KOPT-K1 (cell line): ENCODE measurements around the gene TK1.
"Not testable (repeated sequence)": the region's sequence is repeated elsewhere in the genome, so short reads cannot be mapped to it uniquely, and the experiment has no call there.

Experiments used
- H3K27ac ChIP-seq: fragments of 200-600 bp; sonication (generic); 2 replicates; pipeline ENCODE4 v1.5.1; 2016; ENCODE audit warnings: antibody characterized with exemption, mild to moderate bottlenecking, low read depth, low read length; ENCODE audit not compliant: poor library complexity, severe bottlenecking
- H3K36me3 ChIP-seq: fragments of 200-600 bp; sonication (generic); 2 replicates; pipeline ENCODE4 v1.5.1; 2017; ENCODE audit warnings: antibody characterized with exemption, mild to moderate bottlenecking, low read length, moderate library complexity; ENCODE audit not compliant: insufficient read depth
- H3K9me3 ChIP-seq: fragments of 200-600 bp; sonication (generic); 2 replicates; pipeline ENCODE4 v1.5.1; 2017; ENCODE audit warnings: antibody characterized with exemption, low read length, mild to moderate bottlenecking; ENCODE audit not compliant: insufficient read depth, poor library complexity, severe bottlenecking

TK1 gene

DNA sequence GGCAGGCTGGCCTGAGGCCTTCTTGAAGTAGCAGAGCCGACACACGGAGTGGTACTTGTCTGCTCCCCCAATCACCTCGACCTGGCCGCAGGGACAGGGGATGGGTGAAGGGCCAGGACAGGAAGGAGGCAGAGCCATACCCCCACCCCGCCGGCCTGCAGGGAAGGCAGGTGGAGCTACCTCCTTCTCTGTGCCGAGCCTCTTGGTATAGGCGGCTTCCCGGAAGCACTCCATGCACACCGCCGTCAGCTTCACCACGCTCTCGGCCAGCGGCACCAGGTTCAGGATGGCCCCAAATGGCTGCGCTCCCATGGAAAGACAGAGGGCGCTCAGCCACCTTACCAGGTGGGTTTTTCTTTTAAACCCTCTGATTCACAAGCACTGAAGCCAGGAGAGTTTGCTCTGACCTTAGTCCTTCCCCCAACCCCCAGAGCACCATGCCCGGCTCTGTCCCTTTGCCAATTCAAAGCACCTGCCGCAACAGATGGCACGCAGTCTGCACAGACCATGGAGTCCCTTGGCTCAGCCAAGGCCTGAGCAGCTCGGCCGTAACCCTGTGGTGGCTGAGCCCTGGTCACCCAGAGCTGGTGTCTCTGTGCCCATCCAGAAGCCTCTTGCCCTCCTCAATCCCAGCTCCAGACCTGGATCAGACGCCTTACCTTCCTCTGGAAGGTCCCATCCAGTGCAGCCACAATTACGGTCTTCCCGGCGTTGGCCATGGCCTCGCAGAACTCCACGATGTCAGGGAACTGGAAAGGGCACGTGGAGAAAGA lies 11.8 kb downstream of the TK1 start:
- peaks cover 29% of the 10 kb centered on the region; the same call in 1 of the 2 replicates for H3K36me3 ChIP-seq
- no peak overlapping the region for H3K27ac ChIP-seq
- no peaks in the 10 kb centered on the region for H3K9me3 ChIP-seq

DNA sequence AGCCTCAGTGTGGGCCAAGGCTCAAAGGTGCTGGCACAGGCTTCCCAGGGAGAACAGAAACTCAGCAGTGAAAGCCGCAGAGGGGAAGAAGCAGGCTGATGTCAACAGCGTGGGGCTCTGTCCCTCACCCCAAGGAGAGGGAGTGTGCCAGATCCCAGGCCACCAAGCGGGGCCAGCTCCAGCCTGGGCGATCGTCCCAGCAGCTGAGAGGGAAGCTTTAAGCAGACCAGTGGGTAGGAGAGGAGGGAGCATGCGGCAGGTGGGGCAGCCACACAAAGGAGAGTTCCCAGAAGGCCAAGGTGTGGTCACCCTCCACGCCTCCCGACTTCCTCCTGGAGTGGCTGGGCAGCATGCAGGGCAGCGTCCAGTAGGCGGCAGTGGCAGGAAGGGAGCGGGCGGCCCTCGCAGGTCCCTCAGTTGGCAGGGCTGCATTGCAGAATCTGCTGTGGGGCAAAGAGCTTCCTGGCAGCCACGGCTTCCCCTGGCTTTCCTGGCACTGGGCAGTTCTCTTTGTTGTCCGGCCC lies 12.4 kb downstream of the TK1 start:
- no peak overlapping the region for H3K27ac ChIP-seq
- H3K9me3 ChIP-seq = no peaks in the 10 kb centered on the region
- H3K36me3 ChIP-seq = peaks cover 29% of the 10 kb centered on the region; the same call in 1 of the 2 replicates

DNA sequence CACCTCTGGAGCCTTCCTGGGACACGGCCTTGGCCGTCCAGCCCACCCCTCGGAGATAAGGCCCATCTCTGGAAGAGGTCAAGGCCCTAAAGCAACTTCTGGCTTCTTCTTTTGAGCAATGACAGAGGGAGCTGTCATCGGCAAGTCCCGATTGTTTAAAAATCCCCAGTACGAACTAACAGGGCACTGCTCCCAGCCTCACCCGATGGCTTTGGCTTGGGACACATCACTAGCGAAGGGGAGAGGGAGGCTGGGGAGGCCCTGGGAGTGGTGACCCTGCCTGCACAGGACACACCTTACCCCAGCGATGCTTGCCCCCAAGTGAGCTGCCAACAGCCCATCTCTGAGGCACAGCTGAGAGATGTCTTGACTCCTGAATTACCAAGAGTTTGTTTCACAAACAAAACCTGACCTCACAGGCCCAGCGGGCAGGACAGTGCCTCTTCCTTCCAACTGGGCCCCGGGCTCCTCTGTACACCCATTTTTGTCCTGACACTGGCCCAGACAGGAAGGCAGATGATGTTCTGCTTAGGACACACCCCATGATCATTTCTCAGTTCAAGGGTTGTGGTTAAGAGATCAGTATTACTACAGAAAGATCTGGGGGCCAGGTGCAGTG lies 13.6 kb downstream of the TK1 start:
- Histone ChIP-seq H3K9me3 (no peaks in the 10 kb centered on the region), H3K27ac (peak overlapping the region; percentile 12), H3K36me3 (peaks cover 23% of the 10 kb centered on the region; the same call in 1 of the 2 replicates)

DNA sequence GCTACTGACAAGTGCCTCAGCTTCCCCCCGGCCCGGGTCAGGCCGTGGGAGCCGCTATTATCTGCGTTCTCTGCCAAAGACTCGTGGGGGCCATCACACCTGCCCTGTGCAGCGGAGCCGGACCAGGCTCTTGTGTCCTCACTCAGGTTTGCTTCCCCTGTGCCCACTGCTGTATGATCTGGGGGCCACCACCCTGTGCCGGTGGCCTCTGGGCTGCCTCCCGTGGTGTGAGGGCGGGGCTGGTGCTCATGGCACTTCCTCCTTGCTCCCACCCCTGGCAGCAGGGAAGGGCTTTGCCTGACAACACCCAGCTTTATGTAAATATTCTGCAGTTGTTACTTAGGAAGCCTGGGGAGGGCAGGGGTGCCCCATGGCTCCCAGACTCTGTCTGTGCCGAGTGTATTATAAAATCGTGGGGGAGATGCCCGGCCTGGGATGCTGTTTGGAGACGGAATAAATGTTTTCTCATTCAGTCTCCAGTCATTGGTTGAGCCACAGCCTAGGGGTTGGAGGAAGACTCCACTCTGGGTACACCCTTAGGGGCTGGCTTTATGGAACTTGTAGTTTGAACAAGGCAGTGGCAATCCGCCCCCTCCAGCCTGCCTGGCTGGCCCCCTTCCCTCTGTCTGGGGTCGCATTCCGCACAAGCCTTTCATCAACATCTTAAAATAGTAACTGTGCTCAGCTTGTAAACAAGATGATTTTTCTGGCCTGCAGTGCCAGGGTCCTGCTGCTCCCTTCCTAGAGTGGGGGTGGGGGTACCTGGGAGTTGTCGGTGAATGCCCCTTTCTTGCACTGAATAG lies 14.4 kb downstream of the TK1 start:
- H3K9me3 ChIP-seq = no peaks in the 10 kb centered on the region
- H3K27ac ChIP-seq = peak overlapping the region; percentile 12
- H3K36me3 ChIP-seq = peaks cover 23% of the 10 kb centered on the region; the same call in 1 of the 2 replicates

DNA sequence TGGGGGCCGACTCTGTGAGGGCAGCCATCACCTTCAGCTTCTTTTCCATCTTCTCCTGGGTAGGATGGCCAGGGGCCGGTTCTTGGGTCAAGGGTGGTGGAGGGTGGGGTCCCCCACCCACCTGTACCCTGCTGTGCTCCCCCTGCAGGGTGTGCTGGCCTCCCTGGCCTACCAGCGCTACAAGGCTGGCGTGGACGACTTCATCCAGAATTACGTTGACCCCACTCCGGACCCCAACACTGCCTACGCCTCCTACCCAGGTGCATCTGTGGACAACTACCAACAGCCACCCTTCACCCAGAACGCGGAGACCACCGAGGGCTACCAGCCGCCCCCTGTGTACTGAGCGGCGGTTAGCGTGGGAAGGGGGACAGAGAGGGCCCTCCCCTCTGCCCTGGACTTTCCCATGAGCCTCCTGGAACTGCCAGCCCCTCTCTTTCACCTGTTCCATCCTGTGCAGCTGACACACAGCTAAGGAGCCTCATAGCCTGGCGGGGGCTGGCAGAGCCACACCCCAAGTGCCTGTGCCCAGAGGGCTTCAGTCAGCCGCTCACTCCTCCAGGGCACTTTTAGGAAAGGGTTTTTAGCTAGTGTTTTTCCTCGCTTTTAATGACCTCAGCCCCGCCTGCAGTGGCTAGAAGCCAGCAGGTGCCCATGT lies 15.1 kb downstream of the TK1 start:
- H3K36me3 ChIP-seq = peaks cover 23% of the 10 kb centered on the region; the same call in 1 of the 2 replicates
- not testable (repeated sequence) for H3K27ac ChIP-seq, H3K9me3 ChIP-seq

DNA sequence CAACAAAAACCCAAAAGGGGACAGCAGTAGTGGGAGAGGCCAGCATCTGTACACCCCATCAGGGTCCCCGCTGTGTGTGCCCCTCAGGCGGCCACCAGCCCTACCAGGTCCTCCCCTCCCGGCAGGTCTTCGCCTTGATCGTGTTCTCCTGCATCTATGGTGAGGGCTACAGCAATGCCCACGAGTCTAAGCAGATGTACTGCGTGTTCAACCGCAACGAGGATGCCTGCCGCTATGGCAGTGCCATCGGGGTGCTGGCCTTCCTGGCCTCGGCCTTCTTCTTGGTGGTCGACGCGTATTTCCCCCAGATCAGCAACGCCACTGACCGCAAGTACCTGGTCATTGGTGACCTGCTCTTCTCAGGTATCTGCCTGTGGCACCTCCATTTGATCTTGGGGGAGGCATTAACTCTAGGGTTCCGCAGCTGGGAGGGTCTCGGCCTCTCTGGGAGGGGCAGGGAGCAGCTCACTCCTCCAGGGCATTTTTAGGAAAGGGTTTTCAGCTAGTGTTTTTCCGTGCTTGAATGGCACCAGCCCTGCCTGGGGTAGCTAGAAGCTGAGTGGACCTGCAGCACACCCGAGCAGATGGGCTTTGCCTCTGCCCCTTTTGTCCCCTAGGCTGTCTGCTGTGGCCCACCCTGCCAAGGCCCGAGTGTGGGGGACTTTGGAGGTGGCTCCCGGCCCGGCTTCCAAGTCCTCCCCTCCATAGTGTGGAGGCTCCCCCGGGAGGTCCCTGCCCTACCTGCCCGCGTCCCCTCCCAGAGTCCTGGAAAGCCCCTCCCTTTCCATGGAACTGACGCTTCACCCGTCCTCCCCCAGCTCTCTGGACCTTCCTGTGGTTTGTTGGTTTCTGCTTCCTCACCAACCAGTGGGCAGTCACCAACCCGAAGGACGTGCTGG lies 15.9 kb downstream of the TK1 start:
- Histone ChIP-seq H3K9me3 (no peaks in the 10 kb centered on the region), H3K27ac (no peak overlapping the region), H3K36me3 (peaks cover 23% of the 10 kb centered on the region; the same call in 1 of the 2 replicates)

DNA sequence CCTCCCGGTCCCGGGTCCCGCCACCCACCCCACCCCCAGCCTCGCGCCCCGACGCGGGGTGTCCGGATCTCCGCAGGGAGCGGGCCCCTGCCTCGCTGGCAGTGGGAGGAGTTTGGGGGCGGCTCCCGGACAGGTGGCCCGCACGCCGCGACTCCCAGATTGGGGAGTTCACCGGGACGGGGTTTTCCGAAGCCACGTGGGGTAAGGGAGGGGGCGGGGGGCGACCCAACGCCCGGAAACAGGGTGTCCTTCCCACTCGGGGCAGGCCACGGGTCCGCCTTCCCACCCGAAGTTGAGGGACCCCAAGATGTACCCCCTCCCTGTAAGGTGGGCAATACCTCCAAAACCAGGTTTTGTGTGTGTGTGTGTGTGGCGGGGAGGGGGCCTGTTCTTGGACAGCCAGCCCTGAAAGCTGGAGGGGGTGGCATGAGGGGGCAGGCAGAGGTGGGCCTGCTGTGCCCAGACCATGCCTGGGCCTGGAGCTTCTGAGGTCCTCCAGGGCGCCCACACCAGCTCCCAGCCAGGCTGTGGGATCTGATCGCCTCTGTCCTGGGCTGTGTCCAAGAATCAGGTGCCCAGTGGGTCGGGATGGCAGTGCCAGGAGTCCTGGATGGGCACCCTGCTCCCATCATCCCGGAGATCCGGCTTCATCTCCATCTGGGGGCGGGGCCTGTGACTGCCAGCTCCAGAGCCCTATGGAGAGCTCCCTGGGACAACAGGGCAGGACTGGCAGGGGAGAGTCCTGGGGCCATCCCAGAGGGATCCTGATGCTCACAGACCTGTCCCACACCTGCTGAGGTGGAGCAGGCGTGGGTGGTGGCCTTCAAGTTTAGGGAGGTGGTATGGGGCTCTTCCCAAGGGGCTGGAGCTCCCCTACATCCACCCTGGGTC lies 17.7 kb downstream of the TK1 start:
- peak overlapping the region; percentile 3 for H3K27ac ChIP-seq
- H3K9me3 ChIP-seq = no peaks in the 10 kb centered on the region
- H3K36me3 ChIP-seq = peaks cover 20% of the 10 kb centered on the region; the same call in 1 of the 2 replicates

DNA sequence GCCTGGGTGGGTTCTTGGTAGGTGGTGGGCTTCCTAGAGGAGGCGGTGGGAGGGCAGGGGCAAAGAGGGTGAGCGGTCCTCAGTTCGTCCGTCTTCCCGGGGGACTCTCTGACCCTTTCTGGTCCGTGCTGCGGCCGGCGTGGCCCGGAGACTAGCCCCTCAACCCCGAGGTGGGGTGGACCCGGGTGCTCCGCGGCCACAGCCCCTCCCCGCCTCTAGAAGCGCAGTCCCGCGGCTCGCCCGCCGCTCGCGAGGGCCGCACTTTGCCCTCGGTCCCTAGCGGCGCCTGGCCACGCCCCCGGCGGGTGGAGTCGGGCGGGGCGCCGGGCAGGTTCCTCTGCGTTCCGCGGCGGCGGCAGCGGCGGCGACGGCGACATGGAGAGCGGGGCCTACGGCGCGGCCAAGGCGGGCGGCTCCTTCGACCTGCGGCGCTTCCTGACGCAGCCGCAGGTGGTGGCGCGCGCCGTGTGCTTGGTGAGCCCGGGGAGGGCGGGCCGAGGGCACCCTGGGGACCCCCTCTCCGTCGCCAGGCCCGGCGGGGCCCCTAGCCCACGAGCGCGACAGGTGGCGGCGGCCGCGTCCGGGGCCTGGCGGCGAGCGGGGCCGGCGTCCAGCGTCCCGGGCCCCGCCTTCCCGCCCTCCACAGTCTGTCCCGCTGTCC lies 18.5 kb downstream of the TK1 start, which contains the start of gene SYNGR2:
TSS of gene SYNGR2 (plus strand) at position 340 of the 661 bp plus-strand sequence. CDS start at position 376, 36 bp downstream.
- Histone ChIP-seq H3K27ac (peak within 1 kb of the TSS; percentile 3), H3K36me3 (peaks cover 13% of the 10 kb centered on the region; the same call in 1 of the 2 replicates), H3K9me3 (no peaks in the 10 kb centered on the region)

DNA sequence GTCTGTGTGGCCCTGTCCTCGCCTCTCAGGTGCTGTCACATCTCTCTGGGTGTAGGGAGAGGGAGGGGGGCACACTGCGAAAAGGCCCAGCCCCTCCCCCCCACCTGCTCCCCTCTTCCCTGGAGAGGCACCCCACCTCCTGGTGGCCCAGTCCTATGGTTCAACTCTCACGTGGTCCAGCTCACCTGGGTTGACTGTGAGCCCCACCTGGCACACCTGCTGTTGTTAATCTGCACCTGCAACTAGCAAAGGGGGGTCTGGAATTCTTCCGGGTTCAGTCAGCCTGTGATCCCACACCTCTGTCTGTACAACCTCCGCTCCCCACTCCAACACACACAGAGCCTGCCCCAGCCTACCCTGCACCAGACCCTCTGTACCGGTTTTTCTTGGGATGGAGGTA lies 20.4 kb downstream of the TK1 start:
- Histone ChIP-seq H3K36me3 (no peaks in the 10 kb centered on the region), H3K9me3 (no peaks in the 10 kb centered on the region), H3K27ac (no peak overlapping the region)

DNA sequence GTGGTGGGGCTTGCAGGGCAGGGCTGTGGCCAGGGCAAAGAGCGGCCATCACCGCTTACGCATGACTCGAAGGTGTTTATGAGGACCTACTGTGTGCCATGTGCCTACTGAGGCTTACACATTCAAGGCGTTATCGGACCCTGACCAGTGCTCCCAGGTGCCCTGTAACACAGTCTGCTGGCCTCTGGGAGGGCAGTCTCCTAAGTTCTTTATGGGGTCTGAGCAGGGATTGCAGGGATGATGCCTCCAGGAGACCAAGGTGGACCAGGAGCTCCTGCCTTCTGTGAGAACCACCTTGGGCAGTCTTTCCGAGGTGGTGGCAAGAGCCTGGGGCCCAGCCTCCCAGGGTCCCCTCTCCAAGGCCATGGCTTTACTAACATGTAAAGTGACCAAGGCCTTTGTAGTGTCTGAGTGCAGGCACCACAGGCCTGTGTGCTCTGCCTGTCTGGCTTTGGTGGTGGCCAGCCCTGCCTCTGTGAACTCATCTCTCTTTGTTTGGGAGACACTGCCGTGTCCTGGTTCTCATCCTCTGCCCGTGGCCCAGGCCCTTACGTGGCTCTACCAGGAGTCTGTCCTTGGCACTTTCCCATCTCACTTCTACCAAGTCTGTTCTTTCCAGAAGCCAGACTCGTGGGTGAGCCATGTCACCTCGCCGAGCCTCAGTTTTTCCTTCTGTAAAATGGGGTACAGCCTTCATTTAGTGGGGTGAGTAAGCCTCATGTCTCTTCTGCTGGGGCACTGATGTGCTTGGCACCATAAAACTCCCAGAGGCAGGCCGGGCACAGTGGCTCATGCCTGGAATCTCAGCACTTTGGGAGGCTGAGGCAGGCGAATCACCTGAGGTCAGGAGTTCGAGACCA lies 21.9 kb downstream of the TK1 start:
- no peaks in the 10 kb centered on the region for H3K36me3 ChIP-seq
- no peak overlapping the region for H3K27ac ChIP-seq
- H3K9me3 ChIP-seq = no peaks in the 10 kb centered on the region

DNA sequence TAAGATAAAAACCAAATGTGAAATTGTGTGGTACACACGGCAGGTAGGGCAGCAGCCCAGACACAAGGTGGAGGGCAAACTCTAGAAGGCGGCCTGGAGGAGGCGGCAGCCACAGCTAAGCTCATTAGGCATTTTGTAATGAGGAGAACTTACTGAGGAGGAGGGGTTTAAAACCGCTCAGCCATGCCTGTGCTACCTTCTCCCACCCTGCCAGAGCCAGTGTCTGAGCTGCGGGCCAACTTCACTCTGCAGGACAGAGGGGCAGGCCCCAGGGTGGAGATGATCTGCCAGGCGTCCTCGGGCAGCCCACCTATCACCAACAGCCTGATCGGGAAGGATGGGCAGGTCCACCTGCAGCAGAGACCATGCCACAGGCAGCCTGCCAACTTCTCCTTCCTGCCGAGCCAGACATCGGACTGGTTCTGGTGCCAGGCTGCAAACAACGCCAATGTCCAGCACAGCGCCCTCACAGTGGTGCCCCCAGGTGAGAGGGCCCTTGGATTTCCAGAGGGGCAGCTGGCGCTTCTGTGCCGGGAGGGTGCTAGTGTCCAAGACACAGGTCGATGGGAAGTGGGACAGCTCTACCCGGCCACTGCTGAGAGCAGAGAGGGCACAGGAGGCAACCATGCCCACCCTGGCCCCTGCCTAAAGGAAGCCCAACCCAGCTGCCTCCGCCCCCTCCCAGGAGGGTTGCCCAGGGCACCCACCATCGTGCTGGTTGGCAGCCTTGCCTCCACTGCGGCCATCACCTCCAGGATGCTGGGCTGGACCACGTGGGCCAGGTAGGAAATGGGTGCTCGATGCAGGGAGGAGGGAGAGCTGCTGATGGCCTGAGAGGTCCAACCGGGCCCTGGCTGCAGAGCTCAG lies 22.7 kb downstream of the TK1 start:
- Histone ChIP-seq H3K27ac (no peak overlapping the region), H3K9me3 (no peaks in the 10 kb centered on the region), H3K36me3 (no peaks in the 10 kb centered on the region)
